Duodenal mucosa (tissue), 2 donors: ENCODE results near the gene ABCD1.

Experiments used
- H3K27ac ChIP-seq: one replicate; pipeline ENCODE4 v1.7.0; 2013; ENCODE audit warnings: low read depth, low read length
- H3K27me3 ChIP-seq, 2 donors: one replicate each; pipeline ENCODE4 v1.7.0; 2013; ENCODE audit warnings: low read length in 2 of 2, control low read depth in 1 of 2; ENCODE audit not compliant: insufficient read depth in 2 of 2, control insufficient read depth in 1 of 2
- H3K36me3 ChIP-seq, 2 donors: one replicate each; pipeline ENCODE4 v1.7.0; 2013; ENCODE audit warnings: low read length in 2 of 2, control low read depth in 1 of 2; ENCODE audit not compliant: insufficient read depth in 2 of 2, control insufficient read depth in 1 of 2
- H3K4me1 ChIP-seq, 2 donors: one replicate each; pipeline ENCODE4 v1.7.0; 2013; ENCODE audit warnings: low read length in 2 of 2, control low read depth in 1 of 2; ENCODE audit not compliant: insufficient read depth in 2 of 2, control insufficient read depth in 1 of 2
- H3K4me3 ChIP-seq, 2 donors: one replicate each; pipeline ENCODE4 v1.7.0; 2013; ENCODE audit warnings: low read length in 2 of 2, low read depth in 1 of 2
- H3K9ac ChIP-seq, 2 donors: one replicate each; pipeline ENCODE4 v1.7.0; 2013; ENCODE audit warnings: low read length in 2 of 2, low read depth in 1 of 2
- H3K9me3 ChIP-seq, 2 donors: one replicate each; pipeline ENCODE4 v1.7.0; 2013; ENCODE audit warnings: low read length in 2 of 2, control low read depth in 1 of 2; ENCODE audit not compliant: control insufficient read depth in 1 of 2

The ABCD1 gene

GRCh38 chrX:153780678-153781427 lies 56.2 kb downstream of the ABCD1 start, which contains the start of gene SRPK3:
Gene SRPK3, plus strand, starts transcription at chrX:153781041. Its CDS starts 46 bp downstream, at chrX:153781087.
- Histone ChIP-seq H3K27ac (no peak within 1 kb of the TSS), H3K4me1 (peaks cover 0 to 7% of the 10 kb centered on the region in 2 donors), H3K4me3 (no peak within 1 kb of the TSS), H3K9ac (no peak within 1 kb of the TSS), H3K9me3 (no peaks in the 10 kb centered on the region), H3K27me3 (peaks cover 0 to 9% of the 10 kb centered on the region in 2 donors), H3K36me3 (peaks cover 0 to 3% of the 10 kb centered on the region in 2 donors)

GRCh38 chrX:153781428-153782047 lies 56.9 kb downstream of the ABCD1 start:
- Histone ChIP-seq H3K4me1 (peaks cover 0 to 7% of the 10 kb centered on the region in 2 donors), H3K4me3 (no peak overlapping the region), H3K9ac (no peak overlapping the region), H3K27ac (no peak overlapping the region), H3K27me3 (peaks cover 0 to 9% of the 10 kb centered on the region in 2 donors), H3K36me3 (peaks cover 0 to 10% of the 10 kb centered on the region in 2 donors), H3K9me3 (no peaks in the 10 kb centered on the region)

- peaks cover 0 to 9% of the 10 kb centered on the region in 2 donors for H3K27me3 ChIP-seq
- H3K27ac ChIP-seq = no peak overlapping the region
- H3K4me3 ChIP-seq = no peak overlapping the region
- peaks cover 0 to 7% of the 10 kb centered on the region in 2 donors for H3K4me1 ChIP-seq
- H3K9me3 ChIP-seq = no peaks in the 10 kb centered on the region
- no peak overlapping the region for H3K9ac ChIP-seq
- peaks cover 0 to 17% of the 10 kb centered on the region in 2 donors for H3K36me3 ChIP-seq
Observed at GRCh38 chrX:153782313-153782712, 57.7 kb downstream of the ABCD1 start.

GRCh38 chrX:153782871-153783270 lies 58.2 kb downstream of the ABCD1 start:
- Histone ChIP-seq H3K4me1 (peaks cover 0 to 7% of the 10 kb centered on the region in 2 donors), H3K27me3 (peaks cover 0 to 9% of the 10 kb centered on the region in 2 donors), H3K4me3 (no peak overlapping the region), H3K9ac (no peak overlapping the region), H3K36me3 (peaks cover 0 to 22% of the 10 kb centered on the region in 2 donors), H3K9me3 (no peaks in the 10 kb centered on the region), H3K27ac (no peak overlapping the region)

- peaks cover 0 to 9% of the 10 kb centered on the region in 2 donors for H3K27me3 ChIP-seq
- no peak overlapping the region for H3K27ac ChIP-seq
- H3K4me3 ChIP-seq = no peak overlapping the region
- H3K36me3 ChIP-seq = peaks cover 0 to 26% of the 10 kb centered on the region in 2 donors
- peaks cover 0 to 7% of the 10 kb centered on the region in 2 donors for H3K4me1 ChIP-seq
- H3K9ac ChIP-seq = no peak overlapping the region
- H3K9me3 ChIP-seq = no peaks in the 10 kb centered on the region
Observed at GRCh38 chrX:153783378-153784013, 58.8 kb downstream of the ABCD1 start.

GRCh38 chrX:153784325-153784967 lies 59.8 kb downstream of the ABCD1 start:
- Histone ChIP-seq H3K36me3 (peaks cover 0 to 29% of the 10 kb centered on the region in 2 donors), H3K27me3 (peaks cover 0 to 9% of the 10 kb centered on the region in 2 donors), H3K4me3 (no peak overlapping the region)

GRCh38 chrX:153786669-153787068 lies 62.0 kb downstream of the ABCD1 start:
- Histone ChIP-seq H3K27me3 (no peaks in the 10 kb centered on the region), H3K4me3 (no peak overlapping the region), H3K9ac (no peak overlapping the region), H3K9me3 (no peaks in the 10 kb centered on the region), H3K27ac (no peak overlapping the region), H3K36me3 (peaks cover 0 to 35% of the 10 kb centered on the region in 2 donors), H3K4me1 (no peaks in the 10 kb centered on the region)

More at GRCh38 chrX:153784325-153784967, 59.8 kb downstream of the ABCD1 start:
- no peak overlapping the region for H3K27ac ChIP-seq
- peaks cover 0 to 7% of the 10 kb centered on the region in 2 donors for H3K4me1 ChIP-seq
- no peaks in the 10 kb centered on the region for H3K9me3 ChIP-seq
- no peak overlapping the region for H3K9ac ChIP-seq

GRCh38 chrX:153789654-153790053 lies 65.0 kb downstream of the ABCD1 start:
- Histone ChIP-seq H3K9me3 (no peaks in the 10 kb centered on the region), H3K9ac (no peak overlapping the region), H3K27ac (no peak overlapping the region), H3K4me1 (peaks cover 12 to 13% of the 10 kb centered on the region in 2 donors), H3K4me3 (no peak overlapping the region), H3K27me3 (no peaks in the 10 kb centered on the region), H3K36me3 (peaks cover 0 to 35% of the 10 kb centered on the region in 2 donors)

GRCh38 chrX:153791104-153791852 lies 66.6 kb downstream of the ABCD1 start:
- peaks cover 0 to 28% of the 10 kb centered on the region in 2 donors for H3K36me3 ChIP-seq
- H3K27me3 ChIP-seq = no peaks in the 10 kb centered on the region
- no peak overlapping the region for H3K27ac ChIP-seq
- H3K9ac ChIP-seq = no peak overlapping the region
- no peaks in the 10 kb centered on the region for H3K9me3 ChIP-seq
- H3K4me1 ChIP-seq = peaks cover 21% of the 10 kb centered on the region in 2 donors
- H3K4me3 ChIP-seq = no peak overlapping the region
